IMR-90 (cell line): ENCODE measurements around the gene TCF25. TPM values are rescaled to one million over a fixed set of nuclear protein-coding genes. Genes with fewer than 3 reads are reported as not detected.

Experiments
- ATAC-seq: fragments of 200-7000 bp; cut with Tn5 transposase; 2 replicates; pipeline ENCODE4 v1.9.1; 2020; ENCODE audit warnings: low read depth, mild to moderate bottlenecking, moderate library complexity
- BruUV-seq: library from RNA; stranded (reverse); fragments of 400-500 nt; replicated peaks from 2 replicates; lab custom pipeline; 2021; lab: Mats Ljungman, UMichigan
- CTCF ChIA-PET: fragments of 300-600 bp; formaldehyde crosslinking; extraction: SDS; loops from one replicate; lab custom pipeline; 2021; ENCODE audit warnings: antibody characterized with exemption; lab: Yijun Ruan, JAX
- POLR2A ChIA-PET: fragments of 300-600 bp; sonication (Branson Sonifier 250); formaldehyde crosslinking; loops from one replicate; lab custom pipeline; 2022; ENCODE audit warnings: antibody characterized with exemption; ENCODE audit not compliant: unreplicated experiment; lab: Charles Lee
- DNase-seq: peaks from one replicate; pipeline ENCODE4 v3.0.0; 2013
- H2AFZ ChIP-seq: replicated peaks from 2 replicates; pipeline ENCODE3; 2013; ENCODE audit warnings: low read length, mild to moderate bottlenecking; ENCODE audit not compliant: poor library complexity
- H2AK5ac ChIP-seq: 2 replicates; pipeline ENCODE4 v1.6.1; 2013; ENCODE audit warnings: low read depth, low read length, inconsistent platforms
- H2AK9ac ChIP-seq: replicated peaks from 2 replicates; pipeline ENCODE3; 2013; ENCODE audit warnings: mild to moderate bottlenecking, low read depth, low read length, moderate library complexity; ENCODE audit not compliant: poor library complexity
- H2BK120ac ChIP-seq: 2 replicates; pipeline ENCODE4 v1.6.1; 2013; ENCODE audit warnings: low read depth, low read length, inconsistent platforms
- H2BK15ac ChIP-seq: 3 replicates; pipeline ENCODE4 v1.6.1; 2013; ENCODE audit warnings: low read depth, low read length, inconsistent platforms
- H2BK20ac ChIP-seq: 2 replicates; pipeline ENCODE4 v1.6.1; 2013; ENCODE audit warnings: low read depth, mild to moderate bottlenecking, inconsistent platforms, low read length, moderate library complexity
- H2BK5ac ChIP-seq: 2 replicates; pipeline ENCODE4 v1.6.1; 2013; ENCODE audit warnings: mild to moderate bottlenecking, low read depth, low read length, inconsistent platforms; ENCODE audit not compliant: poor library complexity, severe bottlenecking
- H3K14ac ChIP-seq: replicated peaks from 2 replicates; pipeline ENCODE4 v1.6.1; 2013; ENCODE audit warnings: low read depth, low read length, inconsistent platforms
- H3K18ac ChIP-seq: 2 replicates; pipeline ENCODE4 v1.6.1; 2013; ENCODE audit warnings: low read depth, low read length, control low read depth
- H3K23ac ChIP-seq: 2 replicates; pipeline ENCODE4 v1.6.1; 2013; ENCODE audit warnings: low read depth, low read length, inconsistent platforms
- H3K27ac ChIP-seq: 2 replicates; pipeline ENCODE4 v1.5.1; 2013; ENCODE audit warnings: mild to moderate bottlenecking, control low read depth, low read length; ENCODE audit not compliant: insufficient read depth
- H3K27me3 ChIP-seq: 2 replicates; pipeline ENCODE4 v1.6.1; 2013; ENCODE audit warnings: low read length; ENCODE audit not compliant: control insufficient read depth, insufficient read depth
- H3K36me3 ChIP-seq: 2 replicates; pipeline ENCODE4 v1.6.1; 2013; ENCODE audit warnings: low read length, mixed read lengths; ENCODE audit not compliant: control insufficient read depth, insufficient read depth
- H3K4ac ChIP-seq: 2 replicates; pipeline ENCODE4 v1.6.1; 2013; ENCODE audit warnings: low read depth, low read length, inconsistent platforms
- H3K4me1 ChIP-seq: 2 replicates; pipeline ENCODE4 v1.6.1; 2013; ENCODE audit warnings: low read length, mixed read lengths; ENCODE audit not compliant: control insufficient read depth, insufficient read depth
- H3K4me2 ChIP-seq: 2 replicates; pipeline ENCODE4 v1.6.1; 2013; ENCODE audit warnings: low read depth, mild to moderate bottlenecking, control low read depth, low read length, moderate library complexity
- H3K4me3 ChIP-seq: 2 replicates; pipeline ENCODE4 v1.5.1; 2013; ENCODE audit warnings: low read depth, mild to moderate bottlenecking, control low read depth, low read length, moderate library complexity; ENCODE audit not compliant: insufficient read depth
- H3K56ac ChIP-seq: 2 replicates; pipeline ENCODE4 v1.6.1; 2013; ENCODE audit warnings: low read length, inconsistent platforms; ENCODE audit not compliant: insufficient read depth; ENCODE audit errors: extremely low read depth
- H3K79me1 ChIP-seq, 2 experiments: 2 replicates each; pipeline ENCODE4 v1.6.1; 2013; ENCODE audit warnings: low read length in 2 of 2, inconsistent platforms in 1 of 2, low read depth in 1 of 2
- H3K9ac ChIP-seq: 2 replicates; pipeline ENCODE4 v1.6.1; 2013; ENCODE audit warnings: low read depth, low read length, control low read depth
- H3K9me1 ChIP-seq: 2 replicates; pipeline ENCODE4 v1.6.1; 2013; ENCODE audit warnings: low read length, inconsistent platforms; ENCODE audit not compliant: insufficient read depth
- H3K9me3 ChIP-seq: 2 replicates; pipeline ENCODE4 v1.6.1; 2013; ENCODE audit warnings: low read length; ENCODE audit not compliant: control insufficient read depth, insufficient read depth
- H4K20me1 ChIP-seq: 2 replicates; pipeline ENCODE4 v1.6.1; 2013; ENCODE audit warnings: low read length, inconsistent platforms; ENCODE audit not compliant: insufficient read depth
- H4K5ac ChIP-seq: 2 replicates; pipeline ENCODE4 v1.6.1; 2013; ENCODE audit warnings: mild to moderate bottlenecking, low read depth, low read length, control low read depth
- H4K8ac ChIP-seq, 2 experiments: 2 replicates each; pipeline ENCODE4 v1.6.1; 2013; ENCODE audit warnings: low read depth in 2 of 2, low read length in 2 of 2, control low read depth in 1 of 2, inconsistent platforms in 1 of 2
- H4K91ac ChIP-seq: 2 replicates; pipeline ENCODE4 v1.6.1; 2013; ENCODE audit warnings: low read depth, low read length, inconsistent platforms; ENCODE audit not compliant: insufficient read depth
- MAZ ChIP-seq: IDR thresholded peaks from 2 replicates; pipeline ENCODE4 v1.6.1; 2012; ENCODE audit warnings: low read depth, mild to moderate bottlenecking, low read length, improper control_type of control experiment, moderate library complexity, borderline replicate concordance
- NFE2L2 ChIP-seq: fragments of 150-350 bp; IDR thresholded peaks from 2 replicates; pipeline ENCODE4 v1.6.1; 2016; ENCODE audit warnings: low read depth, mild to moderate bottlenecking, low read length
- WGBS, 2 experiments: methylation state at CpG; one replicate each; pipeline versions ENCODE4 v1.1.5 to v1.1.7; 2013; ENCODE audit warnings: missing lambda C conversion rate in 2 of 2; ENCODE audit not compliant: insufficient read length in 1 of 2; ENCODE audit errors: extremely low coverage in 2 of 2; 5-methylcytosine and 5-hydroxymethylcytosine counted together
- dilution Hi-C: fragments of 300-500 bp; cut with HindIII; formaldehyde crosslinking; loops from one replicate; pipeline ENCODE4 v1.14.3; 2018; ENCODE audit warnings: low sequenced_read_pairs; ENCODE audit not compliant: unreplicated experiment
- in situ Hi-C: fragments of 300-500 bp; cut with MboI; formaldehyde crosslinking; loops from 3 replicates; pipeline ENCODE4 v1.14.3; 2019; ENCODE audit warnings: low sequenced_read_pairs, inconsistent platforms, mixed read lengths
- intact Hi-C: fragments of 100-400 bp; cut with micrococcal nuclease; formaldehyde crosslinking; loops from 2 replicates; pipeline ENCODE4 v1.10.0; 2022
- polyA plus RNA-seq, 3 experiments: library from polyadenylated mRNA; depleted of rRNA; stranded (reverse); fragments of >200 nt; gene quantifications; 2 replicates each; pipeline ENCODE4 v1.2.3, GENCODE V29; 2012; ENCODE audit warnings: low replicate concordance in 1 of 3
- total RNA-seq: library from RNA; depleted of rRNA; stranded (reverse); fragments of >200 nt; gene quantifications from 2 replicates; pipeline ENCODE4 v1.2.3, GENCODE V29; 2012
- TF ChIP-seq, protein P1 (sequence below): fragments of 150-350 bp; IDR thresholded peaks from 2 replicates; pipeline ENCODE4 v1.6.1; 2017; ENCODE audit warnings: mild to moderate bottlenecking, antibody characterized with exemption, low read length, low read depth

TCF25 gene
- total and polyA plus RNA-seq, 2 of the 4 experiments (the other 2 are of a cell fraction): 127 to 184 TPM

DNA sequence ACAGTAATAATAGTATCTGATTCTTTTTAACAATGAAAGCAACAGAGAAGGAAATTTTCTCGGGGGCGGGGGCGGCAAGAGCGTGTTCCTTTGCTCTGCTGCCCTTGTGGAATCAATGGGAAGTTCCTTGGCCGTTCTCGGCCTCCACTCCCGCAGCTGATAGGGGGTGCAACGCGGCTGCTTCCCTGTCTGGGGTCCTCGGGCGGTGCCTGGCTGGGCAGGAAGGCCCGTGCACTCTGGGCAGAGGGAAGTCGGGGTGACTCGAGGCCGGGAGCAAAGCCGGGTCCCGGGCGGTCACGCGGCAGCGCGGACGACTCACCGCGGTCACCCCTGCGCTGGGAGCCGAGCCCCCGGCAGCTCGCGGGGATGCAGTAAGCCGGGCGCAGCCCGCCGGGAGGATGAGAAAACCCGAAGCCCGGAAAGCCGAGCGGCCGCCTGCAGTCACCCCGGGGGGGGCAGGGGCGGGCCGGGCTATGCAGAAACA, 52.2 kb downstream of the TCF25 start:
- H3K23ac ChIP-seq: no peak overlapping the region
- CTCF ChIA-PET: no interaction called here

More for the DNA sequence above, 52.2 kb downstream of the TCF25 start:
- H4K20me1 ChIP-seq: peaks cover 55% of the 10 kb centered on the region
- in situ Hi-C loops: no loop called here
- WGBS, 2 experiments: 0% methylated on average over 14 of the region's 42 CpGs; no CpG with 5 or more reads in 1 of the 2 experiments
- H2BK20ac ChIP-seq: no peak overlapping the region
- dilution Hi-C loops: no loop called here
- no peaks in the 10 kb centered on the region for H3K9me3 ChIP-seq
- ATAC-seq (peak; percentile 0), DNase-seq (no peak)
- peak overlapping the region; percentile 44 for H2AK9ac ChIP-seq
- no peak overlapping the region for H4K5ac ChIP-seq
- H2AK5ac ChIP-seq: no peak overlapping the region
- H3K14ac ChIP-seq: no peak overlapping the region
- H2BK15ac ChIP-seq: no peak overlapping the region
- H3K4me3 ChIP-seq: peak overlapping the region; percentile 47
- H3K9me1 ChIP-seq: peaks cover 7% of the 10 kb centered on the region; the same call in 1 of the 2 replicates
- H3K4me1 ChIP-seq: peaks cover 9% of the 10 kb centered on the region
- peaks cover 12% of the 10 kb centered on the region; the same call in 1 of the 2 replicates for H3K36me3 ChIP-seq
- no peak overlapping the region for H3K56ac ChIP-seq
- H2BK5ac ChIP-seq: no peak overlapping the region
- TF ChIP-seq NFE2L2 (no peak), MAZ (peak; percentile 7; the same call in 1 of the 2 replicates)
- TF ChIP-seq, protein P1, sequence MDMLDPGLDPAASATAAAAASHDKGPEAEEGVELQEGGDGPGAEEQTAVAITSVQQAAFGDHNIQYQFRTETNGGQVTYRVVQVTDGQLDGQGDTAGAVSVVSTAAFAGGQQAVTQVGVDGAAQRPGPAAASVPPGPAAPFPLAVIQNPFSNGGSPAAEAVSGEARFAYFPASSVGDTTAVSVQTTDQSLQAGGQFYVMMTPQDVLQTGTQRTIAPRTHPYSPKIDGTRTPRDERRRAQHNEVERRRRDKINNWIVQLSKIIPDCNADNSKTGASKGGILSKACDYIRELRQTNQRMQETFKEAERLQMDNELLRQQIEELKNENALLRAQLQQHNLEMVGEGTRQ: 0 out of 2 replicates have a peak, but pooled peaks have one; percentile 15
- no TSS peak for BruUV-seq
- no peaks in the 10 kb centered on the region for H3K27me3 ChIP-seq
- H3K18ac ChIP-seq: no peak overlapping the region
- H4K91ac ChIP-seq: no peak overlapping the region
- H3K79me1 ChIP-seq: peaks cover 17 to 66% of the 10 kb centered on the region in 2 experiments
- POLR2A ChIA-PET: interaction anchor here (0.6 kb wide), 1 partner anchor 27 kb away, joined by 3 read pairs; no protein-coding TSS in a partner anchor
- no peak overlapping the region for H3K4ac ChIP-seq
- H2BK120ac ChIP-seq: no peak overlapping the region
- H3K4me2 ChIP-seq: peak overlapping the region; percentile 83
- intact Hi-C loops: loop anchor here (2.0 to 10.0 kb wide), 2 partner anchors 23 to 99 kb away; partner anchors contain the start of gene DEF8
- H3K9ac ChIP-seq: peak overlapping the region; percentile 28; the same call in 1 of the 2 replicates
- no peak overlapping the region for H3K27ac ChIP-seq
- H4K8ac ChIP-seq: no peak overlapping the region
- H2AFZ ChIP-seq: peak overlapping the region; percentile 74
